CD14-positive monocyte (primary cell): ENCODE results near the gene KCTD18. TPM values are rescaled to one million over a fixed set of nuclear protein-coding genes. Genes with fewer than 3 reads are reported as not detected.

Source experiments
- DNase-seq, 3 donors: peaks; one replicate each; pipeline ENCODE4 v3.0.0-alpha.2; 2011 to 2022
- H2AFZ ChIP-seq: 2 replicates; pipeline ENCODE4 v1.6.0; 2012; ENCODE audit warnings: mild to moderate bottlenecking, low read depth, low read length, inconsistent platforms; ENCODE audit not compliant: insufficient read depth, poor library complexity, severe bottlenecking
- H3K27ac ChIP-seq, 2 donors: 1 replicate in 1 of 2; 2 replicates in 1 of 2; pipeline ENCODE4 v1.5.1; 2012 to 2013; ENCODE audit warnings: low read length in 2 of 2, control low read depth in 1 of 2, inconsistent platforms in 1 of 2, low read depth in 1 of 2, mild to moderate bottlenecking in 1 of 2
- H3K27me3 ChIP-seq, 2 donors: one replicate each; pipeline versions ENCODE4 v1.6.0 to v1.6.1; 2011 to 2013; ENCODE audit warnings: low read length in 2 of 2; ENCODE audit not compliant: control insufficient read depth in 2 of 2, insufficient read depth in 2 of 2
- H3K36me3 ChIP-seq, 2 donors: replicated peaks in 1 of 2; 1 replicate in 1 of 2; 2 replicates in 1 of 2; pipeline versions ENCODE4 v1.5.1 to v1.6.1; 2012 to 2013; ENCODE audit warnings: low read length in 2 of 2, control low read depth in 1 of 2, inconsistent platforms in 1 of 2, mild to moderate bottlenecking in 1 of 2; ENCODE audit not compliant: insufficient read depth in 2 of 2, control insufficient read depth in 1 of 2
- H3K4me1 ChIP-seq, 2 donors: 1 replicate in 1 of 2; 2 replicates in 1 of 2; pipeline versions ENCODE4 v1.5.1 to v1.6.1; 2012 to 2013; ENCODE audit warnings: low read length in 2 of 2, control low read depth in 1 of 2, inconsistent platforms in 1 of 2, mild to moderate bottlenecking in 1 of 2, moderate library complexity in 1 of 2; ENCODE audit not compliant: insufficient read depth in 2 of 2, control insufficient read depth in 1 of 2
- H3K4me2 ChIP-seq: replicated peaks from 2 replicates; pipeline ENCODE3; 2012; ENCODE audit warnings: low read length, moderate library complexity, mild to moderate bottlenecking; ENCODE audit not compliant: poor library complexity, severe bottlenecking; ENCODE audit errors: extremely low read depth
- H3K4me3 ChIP-seq, 3 experiments: fragments of 200-600 bp in 1 of 3; sonication (generic) in 1 of 3; replicated peaks in 1 of 3; 1 replicate in 2 of 3; 2 replicates in 1 of 3; pipeline ENCODE4 v1.5.1; 2011 to 2013; ENCODE audit warnings: low read length in 3 of 3, mild to moderate bottlenecking in 3 of 3, control low read depth in 2 of 3, low read depth in 2 of 3, inconsistent platforms in 1 of 3, moderate library complexity in 1 of 3
- H3K79me2 ChIP-seq: 2 replicates; pipeline ENCODE4 v1.6.0; 2012; ENCODE audit warnings: mild to moderate bottlenecking, control low read depth, inconsistent platforms, low read length, moderate library complexity; ENCODE audit not compliant: insufficient read depth
- H3K9ac ChIP-seq: 2 replicates; pipeline ENCODE4 v1.6.0; 2017; ENCODE audit warnings: low read length, mild to moderate bottlenecking; ENCODE audit not compliant: insufficient read depth, poor library complexity, severe bottlenecking
- H3K9me3 ChIP-seq, 2 donors: replicated peaks in 1 of 2; 1 replicate in 1 of 2; 2 replicates in 1 of 2; pipeline versions ENCODE4 v1.5.1 to v1.6.1; 2012 to 2013; ENCODE audit warnings: low read length in 2 of 2, control low read depth in 1 of 2; ENCODE audit not compliant: control insufficient read depth in 1 of 2, insufficient read depth in 1 of 2
- H4K20me1 ChIP-seq: 2 replicates; pipeline ENCODE4 v1.6.0; 2012; ENCODE audit warnings: mild to moderate bottlenecking, low read length, control low read depth, moderate library complexity; ENCODE audit not compliant: insufficient read depth
- H3K27ac Mint-ChIP-seq, 7 donors: one replicate each; pipeline ENCODE4 v1.8.0; 2020; ENCODE audit warnings: mild to moderate bottlenecking in 7 of 7, mixed read lengths in 7 of 7, moderate library complexity in 6 of 7, inconsistent platforms in 2 of 7
- H3K27me3 Mint-ChIP-seq, 3 donors: one replicate each; pipeline ENCODE4 v1.8.0; 2021 to 2022; ENCODE audit warnings: low read depth in 3 of 3, mild to moderate bottlenecking in 3 of 3, mixed read lengths in 3 of 3, moderate library complexity in 3 of 3, inconsistent platforms in 1 of 3
- H3K36me3 Mint-ChIP-seq, 2 donors: one replicate each; pipeline ENCODE4 v1.8.0; 2020; ENCODE audit warnings: mixed read lengths in 2 of 2, inconsistent platforms in 1 of 2, mild to moderate bottlenecking in 1 of 2
- H3K4me1 Mint-ChIP-seq: one replicate; pipeline ENCODE4 v1.8.0; 2020; ENCODE audit warnings: mild to moderate bottlenecking, mixed read lengths
- H3K4me3 Mint-ChIP-seq, 2 donors: one replicate each; pipeline ENCODE4 v1.8.0; 2020; ENCODE audit warnings: mild to moderate bottlenecking in 2 of 2, mixed read lengths in 2 of 2, moderate library complexity in 1 of 2
- H3K9me3 Mint-ChIP-seq, 7 donors: one replicate each; pipeline ENCODE4 v1.8.0; 2020 to 2022; ENCODE audit warnings: mixed read lengths in 7 of 7, mild to moderate bottlenecking in 6 of 7, moderate library complexity in 6 of 7, inconsistent platforms in 2 of 7
- CTCF ChIP-seq: fragments of 200-600 bp; IDR thresholded peaks from one replicate; pipeline ENCODE4 v1.8.0; 2022; ENCODE audit warnings: antibody characterized with exemption, mild to moderate bottlenecking
- WGBS: methylation state at CpG from one replicate; pipeline ENCODE4 v1.1.5; 2013; ENCODE audit warnings: missing lambda C conversion rate; ENCODE audit not compliant: insufficient coverage; 5-methylcytosine and 5-hydroxymethylcytosine counted together
- intact Hi-C, 2 donors: fragments of 100-400 bp; cut with micrococcal nuclease; formaldehyde crosslinking; loops; one replicate each; pipeline versions ENCODE4 v1.15.0 to v1.15.1; 2023
- polyA plus RNA-seq, 3 donors: library from polyadenylated mRNA; depleted of rRNA in 1 of 3; unstranded in 2 of 3; stranded (reverse) in 1 of 3; fragments of 300-500 nt in 2 of 3; fragments of >200 nt in 1 of 3; fragmentation: Illumina TruSeq in 2 of 3; gene quantifications; 1 replicate in 2 of 3; 2 replicates in 1 of 3; pipeline ENCODE4 v1.2.3, GENCODE V29; 2012 to 2021

KCTD18 gene
- polyA plus RNA-seq, 3 donors = 9.7 to 14.6 (median 11.8) TPM

DNA sequence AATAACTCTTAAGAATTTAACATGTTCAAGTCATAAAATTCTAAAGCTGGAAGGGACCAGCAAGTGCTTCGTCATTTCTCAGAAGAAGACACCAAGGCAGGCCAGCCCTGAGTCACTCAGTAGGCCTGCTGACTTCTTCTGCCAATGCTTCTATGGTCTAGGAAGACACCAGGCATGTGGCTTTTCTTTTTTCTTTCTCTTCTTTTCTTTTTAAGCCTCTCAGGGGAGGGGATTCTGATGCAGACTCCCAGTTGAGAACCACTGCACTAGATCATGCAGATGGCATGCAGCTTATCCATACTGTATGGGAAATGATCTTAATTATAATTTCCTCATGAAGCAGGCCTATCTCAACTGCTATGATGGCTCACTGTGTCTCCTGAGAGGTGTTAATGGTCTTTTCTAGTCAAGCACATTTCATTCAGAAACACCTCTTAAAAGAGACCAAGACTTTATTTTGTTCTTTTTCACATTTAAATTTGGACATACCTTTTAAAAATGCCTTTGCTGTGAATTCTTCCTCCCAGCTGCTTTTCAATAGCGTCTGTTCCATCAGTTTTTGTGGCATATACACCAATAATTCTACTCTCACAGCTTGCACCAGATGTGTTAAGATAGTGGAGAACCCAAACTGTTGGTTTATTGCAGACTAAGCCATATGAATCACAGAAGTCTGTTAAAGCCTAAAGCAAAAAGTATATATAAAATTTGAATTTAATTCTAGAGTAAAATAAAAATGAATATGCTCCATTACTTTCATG, 11.3 kb downstream of the KCTD18 start:
- H3K36me3 Mint-ChIP-seq = peaks cover 54 to 72% of the 10 kb centered on the region in 2 donors
- Histone ChIP-seq H3K4me1 (no peaks in the 10 kb centered on the region), H3K27ac (no peak overlapping the region), H3K4me3 (no peak overlapping the region), H3K9me3 (no peaks in the 10 kb centered on the region), H2AFZ (no peak overlapping the region), H3K27me3 (no peaks in the 10 kb centered on the region), H3K4me2 (no peak overlapping the region), H4K20me1 (no peaks in the 10 kb centered on the region), H3K9ac (no peak overlapping the region), H3K79me2 (no peaks in the 10 kb centered on the region), H3K36me3 (peaks cover 43 to 65% of the 10 kb centered on the region in 2 donors)
- peaks cover 2% of the 10 kb centered on the region for H3K4me1 Mint-ChIP-seq
- WGBS = 100% methylated on average over 1 of the region's 2 CpGs
- no peak for TF ChIP-seq CTCF
- no peak overlapping the region for H3K27ac Mint-ChIP-seq
- peaks cover 0 to 2% (median 0%) of the 10 kb centered on the region in 3 donors for H3K27me3 Mint-ChIP-seq
- intact Hi-C loops = no loop called here
- DNase-seq = no peak
- no peak overlapping the region for H3K4me3 Mint-ChIP-seq
- peaks cover 0 to 4% (median 0%) of the 10 kb centered on the region in 7 donors for H3K9me3 Mint-ChIP-seq

DNA sequence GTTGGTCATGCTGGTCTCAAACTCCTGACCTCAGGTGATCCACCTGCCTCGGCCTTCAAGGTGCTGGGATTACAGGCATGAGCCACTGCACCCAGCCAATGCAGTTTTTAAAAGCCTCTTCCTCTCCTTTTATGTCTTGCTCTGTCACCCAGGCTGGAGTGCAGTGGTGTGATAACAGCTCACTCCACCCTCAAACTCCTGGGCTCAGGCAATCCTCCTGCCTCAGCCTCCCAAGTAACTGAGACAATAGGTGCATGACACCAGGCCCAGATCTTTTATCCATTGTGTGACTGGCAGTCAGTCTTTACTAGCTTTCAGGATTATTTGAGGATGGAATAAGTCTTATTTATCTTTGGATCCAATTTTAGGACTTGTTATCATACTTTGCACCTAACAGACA, 13.2 kb downstream of the KCTD18 start:
- intact Hi-C loops = no loop called here
- Histone ChIP-seq H3K9ac (no peak overlapping the region), H3K4me1 (no peaks in the 10 kb centered on the region), H3K4me3 (no peak overlapping the region), H2AFZ (no peak overlapping the region), H3K9me3 (no peaks in the 10 kb centered on the region), H4K20me1 (no peaks in the 10 kb centered on the region), H3K27me3 (no peaks in the 10 kb centered on the region), H3K36me3 (peaks cover 49 to 70% of the 10 kb centered on the region in 2 donors), H3K27ac (no peak overlapping the region), H3K79me2 (no peaks in the 10 kb centered on the region), H3K4me2 (no peak overlapping the region)
- 86% methylated on average over 1 of the region's 1 CpG for WGBS
- H3K4me3 Mint-ChIP-seq = no peak overlapping the region
- peaks cover 2% of the 10 kb centered on the region for H3K4me1 Mint-ChIP-seq
- H3K9me3 Mint-ChIP-seq = peaks cover 0 to 2% (median 0%) of the 10 kb centered on the region in 7 donors
- H3K27me3 Mint-ChIP-seq = peaks cover 0 to 2% (median 1%) of the 10 kb centered on the region in 3 donors
- TF ChIP-seq CTCF = no peak
- no peak for DNase-seq
- H3K36me3 Mint-ChIP-seq = peaks cover 61 to 74% of the 10 kb centered on the region in 2 donors
- no peak overlapping the region for H3K27ac Mint-ChIP-seq
